ENCODE data around the gene ZNF462.

ZNF462 gene

GRCh38 chr9:106866243-106866642 is 3.3 kb downstream of the ZNF462 start:
- no peak for TF ChIP-seq CTCF (IDR thresholded peaks at IDR 0.05; ENCODE audit: low read depth, low read length)
- DNase-seq (ENCODE audit: extremely low read depth, low read depth) = no peak

DNA sequence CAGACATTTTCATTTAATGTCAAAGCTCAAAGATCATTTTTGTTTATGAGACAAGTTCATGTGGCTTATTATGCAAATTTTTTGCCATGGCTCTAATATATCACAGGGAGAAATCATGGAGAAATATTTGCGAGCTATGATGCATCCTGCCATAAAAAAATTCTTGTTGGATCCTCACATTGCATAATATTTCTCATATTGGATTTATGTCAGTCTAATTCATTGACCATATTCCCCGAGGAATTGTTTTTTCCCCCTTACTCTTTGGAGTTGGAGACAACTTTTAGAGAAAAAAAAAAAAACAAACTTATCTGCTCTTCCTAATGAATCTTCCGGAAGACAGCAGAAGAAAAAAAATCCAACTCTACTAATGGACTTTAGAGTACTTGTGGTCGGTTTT is 4.3 kb downstream of the ZNF462 start:
- TF ChIP-seq CTCF (IDR thresholded peaks at IDR 0.05; ENCODE audit: low read depth, low read length) = no peak
- no peak for DNase-seq (ENCODE audit: extremely low read depth, low read depth)

DNA sequence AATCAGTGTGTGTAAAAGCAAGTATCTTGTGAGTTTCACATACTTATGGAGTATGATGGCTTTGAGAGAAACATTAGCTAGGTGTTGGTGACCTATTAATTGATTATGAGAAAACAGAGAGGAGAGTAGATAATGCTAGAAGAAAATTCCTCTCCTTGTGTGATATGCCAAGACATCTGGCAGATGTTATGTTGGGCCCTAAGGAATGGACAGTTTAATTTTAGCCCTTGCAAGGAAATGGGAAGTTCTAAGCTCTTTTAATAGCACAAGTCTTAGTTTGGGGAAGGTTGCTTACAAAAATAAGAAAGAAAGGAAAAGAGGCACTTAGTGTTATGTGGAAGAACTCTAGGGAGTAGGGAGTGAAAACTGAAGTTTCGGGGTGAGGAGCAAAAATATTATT is 5.1 kb downstream of the ZNF462 start:
- DNase-seq (ENCODE audit: extremely low read depth, low read depth) = no peak
- no peak for TF ChIP-seq CTCF (IDR thresholded peaks at IDR 0.05; ENCODE audit: low read depth, low read length)

GRCh38 chr9:106868565-106868964 is 5.6 kb downstream of the ZNF462 start:
- no peak for DNase-seq (ENCODE audit: extremely low read depth, low read depth)
- no peak for TF ChIP-seq CTCF (IDR thresholded peaks at IDR 0.05; ENCODE audit: low read depth, low read length)

- no peak for TF ChIP-seq CTCF (IDR thresholded peaks at IDR 0.05; ENCODE audit: low read depth, low read length)
- DNase-seq (ENCODE audit: extremely low read depth, low read depth) = no peak
Observed at GRCh38 chr9:106869028-106869427, 6.1 kb downstream of the ZNF462 start.

- no peak for DNase-seq (ENCODE audit: extremely low read depth, low read depth)
- TF ChIP-seq CTCF (IDR thresholded peaks at IDR 0.05; ENCODE audit: low read depth, low read length) = no peak
Observed at GRCh38 chr9:106869458-106869857, 6.5 kb downstream of the ZNF462 start.

GRCh38 chr9:106872641-106873040 is 9.7 kb downstream of the ZNF462 start:
- no peak for DNase-seq (ENCODE audit: extremely low read depth, low read depth)
- no peak for TF ChIP-seq CTCF (IDR thresholded peaks at IDR 0.05; ENCODE audit: low read depth, low read length)
